NCI-H69 (cell line): Measurements from ENCODE around the gene CADPS2.

Experiments
- DNase-seq: peaks from one replicate; lab custom pipeline; 2025; lab: John Stamatoyannopoulos, UW

The CADPS2 gene

GRCh38 chr7:122886357-122887081, at the start of gene CADPS2:
TSS of gene CADPS2 (minus strand) at chr7:122886460. CDS start at chr7:122886337, 123 bp downstream.
- DNase-seq, result peak; percentile 99

- DNase-seq, result no peak
Observed at GRCh38 chr7:122935620-122936019, 49.4 kb upstream of the CADPS2 start.

- peak; percentile 21 for DNase-seq
Observed at GRCh38 chr7:122919643-122920181, 33.5 kb upstream of the CADPS2 start.

- no peak for DNase-seq
Observed at GRCh38 chr7:122914812-122915211, 28.6 kb upstream of the CADPS2 start.

GRCh38 chr7:122913608-122914007, 27.3 kb upstream of the CADPS2 start:
- no peak for DNase-seq

GRCh38 chr7:122902751-122903495, 16.7 kb upstream of the CADPS2 start:
- DNase-seq, result peak; percentile 18

GRCh38 chr7:122901250-122901649, 15.0 kb upstream of the CADPS2 start:
- peak; percentile 30 for DNase-seq

GRCh38 chr7:122896509-122896908, 10.2 kb upstream of the CADPS2 start:
- DNase-seq, result peak; percentile 37

GRCh38 chr7:122893486-122893885, 7.2 kb upstream of the CADPS2 start:
- DNase-seq, result peak; percentile 67

GRCh38 chr7:122889116-122889515, 2.9 kb upstream of the CADPS2 start:
- no peak for DNase-seq

GRCh38 chr7:122887848-122888247, 1.6 kb upstream of the CADPS2 start:
- DNase-seq, result peak; percentile 45

- peak; percentile 91 for DNase-seq
Observed at GRCh38 chr7:122887198-122887597, 938 bp upstream of the CADPS2 start.

GRCh38 chr7:122885583-122886356, 490 bp downstream of the CADPS2 start:
- peak; percentile 76 for DNase-seq

GRCh38 chr7:122884186-122884585, 2.1 kb downstream of the CADPS2 start:
- DNase-seq, result peak; percentile 99

- DNase-seq, result peak; percentile 73
Observed at GRCh38 chr7:122883049-122883680, 3.1 kb downstream of the CADPS2 start.

GRCh38 chr7:122881324-122881723, 4.9 kb downstream of the CADPS2 start:
- peak; percentile 60 for DNase-seq

GRCh38 chr7:122869260-122869659, 17.0 kb downstream of the CADPS2 start:
- DNase-seq, result no peak

GRCh38 chr7:122867471-122867980, 18.7 kb downstream of the CADPS2 start:
- DNase-seq, result no peak

GRCh38 chr7:122864838-122865237, 21.4 kb downstream of the CADPS2 start:
- DNase-seq, result peak; percentile 9

GRCh38 chr7:122864016-122864415, 22.2 kb downstream of the CADPS2 start:
- no peak for DNase-seq

- DNase-seq, result peak; percentile 11
Observed at GRCh38 chr7:122858320-122858719, 27.9 kb downstream of the CADPS2 start.

GRCh38 chr7:122850528-122850927, 35.7 kb downstream of the CADPS2 start:
- DNase-seq, result no peak
